HG03521 (cell line): Measurements from ENCODE around the gene MGME1.
A peak's percentile ranks its signal among the peaks of the same experiment; 100 is the strongest.
"Not testable (repeated sequence)": the region's sequence is repeated elsewhere in the genome, so short reads cannot be mapped to it uniquely, and the experiment has no call there.

Experiments used
- ATAC-seq: cut with Tn5 transposase; IDR thresholded peaks from one replicate; pipeline ENCODE4 v1.9.1; 2021; ENCODE audit warnings: mild to moderate bottlenecking, moderate library complexity; ENCODE audit not compliant: unreplicated experiment

Gene MGME1

DNA sequence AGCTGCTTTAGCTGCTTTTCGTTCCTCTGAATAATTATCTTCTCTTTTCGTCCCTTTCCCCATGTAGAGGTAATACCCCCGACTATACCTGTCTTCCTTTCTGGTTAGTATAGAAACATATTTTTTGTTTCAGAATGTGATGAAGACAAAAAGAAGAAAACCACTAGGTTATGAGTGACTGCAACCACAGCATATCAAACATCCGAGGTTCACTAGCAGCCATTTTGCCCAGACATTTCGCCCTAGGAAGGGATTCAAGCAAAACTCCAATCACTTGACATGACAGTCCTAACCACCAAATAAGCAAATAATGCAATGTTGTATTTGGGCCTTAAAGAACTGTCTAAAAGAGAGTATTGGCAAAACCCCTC lies 9.6 kb upstream of the MGME1 start:
- ATAC-seq, result no peak

DNA sequence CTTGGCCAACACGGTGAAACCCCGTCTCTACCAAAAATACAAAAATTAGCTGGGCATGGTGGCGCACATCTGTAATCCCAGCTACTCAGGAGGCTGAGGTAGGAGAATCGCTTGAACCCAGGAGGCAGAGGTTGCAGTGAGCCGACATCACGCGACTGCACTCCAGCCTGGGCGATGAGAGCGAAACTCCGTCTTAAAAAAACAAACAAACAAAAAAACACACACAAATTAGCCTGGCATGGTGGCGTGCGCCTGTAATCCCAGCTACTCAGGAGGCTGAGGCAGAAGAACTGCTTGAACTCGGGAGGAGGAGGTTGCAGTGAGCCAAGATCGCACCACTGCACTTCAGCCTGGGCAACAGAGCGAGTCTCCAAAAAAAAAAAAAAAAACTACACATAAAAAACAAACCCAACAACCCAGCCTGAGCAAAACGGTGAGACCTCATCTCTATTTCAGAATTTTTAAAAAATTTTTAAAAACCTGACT lies 8.4 kb upstream of the MGME1 start:
- ATAC-seq, result not testable (repeated sequence)

GRCh38 chr20:17960927-17961586 lies 7.8 kb upstream of the MGME1 start:
- no peak for ATAC-seq

GRCh38 chr20:17961587-17961940 lies 7.3 kb upstream of the MGME1 start:
- ATAC-seq, result no peak

DNA sequence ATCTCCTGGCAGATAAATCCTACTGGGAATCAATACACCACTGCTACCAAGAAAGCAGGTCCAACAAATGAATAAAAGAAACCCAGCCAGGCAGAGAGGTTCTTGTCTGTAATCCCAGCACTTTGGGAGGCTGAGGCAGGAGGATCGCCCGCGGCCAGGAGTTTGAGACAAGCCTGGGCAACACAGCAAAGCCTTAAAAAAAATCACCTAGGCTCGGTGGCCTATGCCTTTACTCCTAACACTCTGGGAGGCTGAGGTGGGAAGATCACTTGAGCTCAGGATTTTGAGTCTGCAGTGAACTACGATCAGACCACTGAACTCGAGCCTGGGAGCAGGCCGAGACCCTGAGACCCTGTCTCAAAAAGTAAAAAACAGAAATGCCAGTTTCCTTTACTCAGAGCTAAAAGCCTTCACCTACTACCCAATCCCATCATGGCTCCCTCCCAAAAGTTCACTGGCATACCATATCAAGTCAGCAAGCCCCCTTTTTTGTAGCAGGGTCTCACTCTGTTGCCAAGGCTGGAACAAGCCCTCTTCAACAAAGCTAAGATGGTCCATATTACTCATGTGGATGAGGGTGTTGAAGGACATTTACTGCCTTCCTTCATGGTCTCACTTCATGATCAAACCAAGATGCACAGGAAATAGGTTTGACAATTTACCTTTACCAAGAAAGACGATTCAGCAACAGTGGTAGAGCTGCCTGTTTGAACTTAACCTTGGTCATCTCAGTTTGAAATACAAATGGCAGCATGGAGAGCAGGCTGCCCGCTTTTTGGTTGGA lies 5.5 kb upstream of the MGME1 start:
- no peak for ATAC-seq

DNA sequence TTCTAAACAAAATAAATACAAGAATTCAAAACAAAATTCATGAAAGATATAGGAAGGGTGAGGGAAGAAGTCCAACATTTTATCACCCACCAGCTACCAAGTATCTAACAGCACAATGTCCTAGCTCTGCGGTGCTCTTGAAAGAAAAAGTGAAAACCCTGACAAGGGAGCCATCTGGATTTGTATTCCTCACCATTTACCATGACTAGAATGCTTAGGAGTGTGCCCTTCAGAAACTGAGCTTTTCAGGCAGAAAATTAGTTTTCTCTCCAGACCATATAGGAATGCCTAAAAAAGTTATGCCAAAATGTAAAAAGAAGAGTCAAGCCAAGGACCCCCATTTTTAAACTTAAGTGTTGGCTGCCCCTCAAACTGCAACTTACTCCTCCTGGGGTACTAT lies 4.7 kb upstream of the MGME1 start:
- no peak for ATAC-seq

DNA sequence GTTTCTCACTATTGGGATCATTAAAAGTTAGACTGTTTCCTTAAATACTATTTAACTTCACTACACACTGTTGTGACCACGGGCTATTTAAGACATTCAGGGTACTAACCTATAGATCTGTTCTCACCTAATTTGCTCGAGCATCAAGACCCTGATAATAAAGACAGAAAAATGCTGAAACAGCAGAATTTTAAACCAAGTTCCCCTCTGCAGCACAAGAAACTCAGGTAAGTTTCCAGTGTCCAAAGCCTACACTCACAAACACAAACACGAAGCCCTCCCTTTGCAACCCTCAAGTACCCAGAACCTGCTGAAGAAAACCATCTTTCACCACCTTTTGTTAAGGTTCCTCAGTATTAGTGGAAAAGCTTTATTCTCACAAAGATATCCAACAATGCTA lies 4.2 kb upstream of the MGME1 start:
- ATAC-seq, result no peak

DNA sequence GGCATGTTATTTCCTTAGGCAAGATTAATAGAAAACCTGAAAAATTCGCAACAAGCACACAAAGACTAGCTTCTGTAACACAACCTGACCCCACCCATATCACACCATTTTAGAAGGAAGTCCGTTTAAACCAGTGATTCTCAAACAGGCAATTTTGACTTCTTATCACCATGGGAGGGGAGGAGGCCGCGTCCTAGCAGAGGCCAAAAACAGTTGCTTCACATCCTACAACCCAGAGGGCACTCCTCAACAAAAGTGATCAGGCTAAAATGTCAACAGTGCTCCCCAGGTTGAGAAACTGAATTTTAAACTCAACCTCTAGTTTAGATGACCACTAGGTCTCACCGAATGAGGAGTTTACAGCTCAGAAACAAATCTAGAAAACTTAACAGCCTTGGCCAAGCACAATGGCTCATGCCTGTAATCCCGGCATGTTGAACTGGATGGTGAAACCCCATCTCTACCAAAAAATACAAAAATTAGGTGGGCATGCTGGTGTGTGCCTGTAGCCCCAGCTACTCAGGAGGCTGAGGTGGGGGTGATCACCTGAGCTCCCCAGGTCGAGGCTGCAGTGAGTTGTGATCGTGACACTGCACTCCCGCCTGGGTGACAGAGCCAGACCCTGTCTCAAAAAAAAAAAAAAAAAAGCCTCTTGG lies 3.6 kb upstream of the MGME1 start:
- ATAC-seq, result no peak

GRCh38 chr20:17966432-17967310 lies 2.1 kb upstream of the MGME1 start:
- ATAC-seq, result no peak

- ATAC-seq, result no peak
Observed at GRCh38 chr20:17967521-17968365, 1.1 kb upstream of the MGME1 start.

DNA sequence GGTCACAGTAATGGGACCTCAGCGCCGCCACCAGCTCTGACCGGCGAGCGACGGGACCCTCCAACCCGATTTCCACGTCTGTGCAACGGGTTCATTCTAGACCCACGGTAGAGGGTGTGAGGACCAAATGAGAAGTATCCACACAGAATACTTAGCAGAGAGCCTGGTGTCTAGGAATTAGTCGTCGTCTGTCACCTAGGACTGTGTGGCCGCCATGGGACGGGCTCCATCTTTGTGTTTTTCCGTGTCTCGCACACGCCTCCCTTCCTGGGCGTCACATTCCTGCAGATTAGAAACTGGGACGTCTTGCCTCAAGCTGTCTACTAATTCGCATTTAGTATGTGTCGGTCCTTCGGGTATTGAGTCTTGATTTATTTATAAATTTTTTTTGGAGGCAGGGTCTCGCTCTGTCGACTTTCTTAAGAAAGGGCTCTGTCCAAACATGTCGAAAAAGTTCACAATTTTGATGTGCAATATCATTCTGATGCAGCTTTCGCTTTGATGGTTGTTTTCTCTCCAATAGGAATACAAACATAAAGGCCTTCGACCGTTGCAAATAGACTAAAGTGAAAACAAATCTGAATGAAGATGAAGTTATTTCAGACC lies 563 bp downstream of the MGME1 start:
- ATAC-seq, result peak; percentile 11

DNA sequence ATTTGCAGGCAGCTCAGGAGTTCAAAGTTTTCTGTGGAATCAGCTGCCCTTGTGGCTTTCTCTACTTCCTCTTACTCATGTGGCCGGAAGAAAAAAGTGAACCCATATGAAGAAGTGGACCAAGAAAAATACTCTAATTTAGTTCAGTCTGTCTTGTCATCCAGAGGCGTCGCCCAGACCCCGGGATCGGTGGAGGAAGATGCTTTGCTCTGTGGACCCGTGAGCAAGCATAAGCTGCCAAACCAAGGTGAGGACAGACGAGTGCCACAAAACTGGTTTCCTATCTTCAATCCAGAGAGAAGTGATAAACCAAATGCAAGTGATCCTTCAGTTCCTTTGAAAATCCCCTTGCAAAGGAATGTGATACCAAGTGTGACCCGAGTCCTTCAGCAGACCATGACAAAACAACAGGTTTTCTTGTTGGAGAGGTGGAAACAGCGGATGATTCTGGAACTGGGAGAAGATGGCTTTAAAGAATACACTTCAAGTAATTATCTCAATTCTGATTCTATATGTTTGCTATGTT lies 1.1 kb downstream of the MGME1 start:
- ATAC-seq, result no peak

DNA sequence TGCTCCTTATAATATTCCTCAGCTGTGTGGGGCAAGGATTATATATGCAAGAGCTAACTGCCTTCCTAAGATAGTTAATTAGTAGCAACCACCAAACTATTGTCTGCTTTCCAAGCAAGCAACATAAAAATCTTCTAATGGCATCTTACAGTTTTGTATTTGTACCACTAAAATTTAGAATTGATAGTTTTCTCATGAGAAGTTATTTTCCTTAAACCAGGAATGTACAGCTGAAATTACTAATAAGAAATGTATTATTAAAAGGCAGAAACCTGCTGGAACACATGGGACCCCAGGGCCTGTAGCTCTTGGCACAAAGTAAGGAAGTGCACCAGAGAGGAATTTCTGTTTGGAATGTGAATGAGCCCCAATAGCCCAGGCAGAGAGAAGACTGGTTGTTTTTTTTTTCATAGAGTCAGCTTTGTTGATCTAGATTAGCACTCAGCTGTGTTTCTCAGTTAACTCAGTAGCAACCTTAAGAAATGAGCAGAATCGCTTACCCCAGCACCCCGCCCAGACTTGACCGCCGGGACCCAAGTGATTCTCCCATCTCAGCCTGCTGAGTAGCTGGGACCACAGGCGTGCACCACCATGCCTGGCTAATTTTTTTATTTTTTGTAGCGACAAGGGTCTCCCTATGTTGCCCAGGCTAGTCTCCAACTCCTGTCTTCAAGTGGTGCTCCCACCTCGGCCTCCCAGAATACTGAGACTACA lies 2.6 kb downstream of the MGME1 start:
- ATAC-seq, result no peak

- no peak for ATAC-seq
Observed at GRCh38 chr20:17972121-17972520, 3.3 kb downstream of the MGME1 start.

DNA sequence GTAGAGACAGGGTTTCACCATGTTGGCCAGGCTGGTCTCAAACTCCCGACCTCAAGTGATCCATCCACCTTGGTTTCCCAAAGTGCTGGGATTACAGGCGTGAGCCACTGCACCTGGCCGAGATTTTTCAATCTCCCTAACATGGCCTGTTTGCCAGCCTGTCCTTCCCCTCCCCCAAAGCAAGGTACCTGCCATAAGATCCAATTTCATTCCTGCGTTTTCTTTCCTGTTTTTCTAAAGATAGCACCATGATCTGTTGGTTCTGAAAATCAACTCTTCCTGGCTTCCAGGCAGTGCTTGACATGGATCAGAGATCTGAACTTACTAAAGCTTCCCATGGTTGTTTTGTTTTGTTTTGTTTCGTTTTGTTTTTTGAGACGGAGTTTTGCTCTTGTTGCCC lies 7.5 kb downstream of the MGME1 start:
- ATAC-seq, result no peak

- ATAC-seq, result no peak
Observed at GRCh38 chr20:17985388-17986018, 16.7 kb downstream of the MGME1 start.

- ATAC-seq, result no peak
Observed at GRCh38 chr20:17987988-17988387, 19.2 kb downstream of the MGME1 start.

GRCh38 chr20:17990278-17990972 lies 21.6 kb downstream of the MGME1 start:
- no peak for ATAC-seq
